ENCODE measurements around the gene TIMELESS. TPM values are rescaled to one million over a fixed set of nuclear protein-coding genes. Genes with fewer than 3 reads are reported as not detected.
"Not testable (repeated sequence)": the region's sequence is repeated elsewhere in the genome, so short reads cannot be mapped to it uniquely, and the experiment has no call there.

Gene TIMELESS
- total RNA-seq, 1 donor from 2014 or later, result 3.4 TPM

DNA sequence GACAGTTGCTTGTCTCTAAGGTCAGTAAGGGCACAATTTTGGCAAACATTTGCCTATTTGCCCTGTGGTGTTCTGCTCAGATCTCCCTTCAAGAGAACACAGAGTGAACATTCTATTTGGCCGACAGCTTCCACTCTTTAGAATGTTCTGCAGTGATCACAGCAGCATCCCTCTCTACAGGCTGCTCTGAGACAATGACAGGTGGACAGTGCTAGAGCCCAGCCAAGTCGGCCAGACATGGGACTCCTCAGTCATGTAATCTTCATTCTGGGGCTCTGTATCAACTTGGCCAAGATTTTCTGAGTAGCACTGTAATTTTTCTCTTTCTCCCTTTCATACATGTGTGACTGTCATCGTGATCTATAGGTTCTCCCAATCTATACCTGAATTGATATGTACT is 34.8 kb downstream of the TIMELESS start:
- TF ChIP-seq, protein P1, sequence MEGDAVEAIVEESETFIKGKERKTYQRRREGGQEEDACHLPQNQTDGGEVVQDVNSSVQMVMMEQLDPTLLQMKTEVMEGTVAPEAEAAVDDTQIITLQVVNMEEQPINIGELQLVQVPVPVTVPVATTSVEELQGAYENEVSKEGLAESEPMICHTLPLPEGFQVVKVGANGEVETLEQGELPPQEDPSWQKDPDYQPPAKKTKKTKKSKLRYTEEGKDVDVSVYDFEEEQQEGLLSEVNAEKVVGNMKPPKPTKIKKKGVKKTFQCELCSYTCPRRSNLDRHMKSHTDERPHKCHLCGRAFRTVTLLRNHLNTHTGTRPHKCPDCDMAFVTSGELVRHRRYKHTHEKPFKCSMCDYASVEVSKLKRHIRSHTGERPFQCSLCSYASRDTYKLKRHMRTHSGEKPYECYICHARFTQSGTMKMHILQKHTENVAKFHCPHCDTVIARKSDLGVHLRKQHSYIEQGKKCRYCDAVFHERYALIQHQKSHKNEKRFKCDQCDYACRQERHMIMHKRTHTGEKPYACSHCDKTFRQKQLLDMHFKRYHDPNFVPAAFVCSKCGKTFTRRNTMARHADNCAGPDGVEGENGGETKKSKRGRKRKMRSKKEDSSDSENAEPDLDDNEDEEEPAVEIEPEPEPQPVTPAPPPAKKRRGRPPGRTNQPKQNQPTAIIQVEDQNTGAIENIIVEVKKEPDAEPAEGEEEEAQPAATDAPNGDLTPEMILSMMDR (IDR thresholded peaks at IDR 0.05; ENCODE audit: insufficient read depth, low read length, severe bottlenecking), result no peak
- DNase-seq (ENCODE audit: low read depth) (no peak), FAIRE-seq (no peak)
- no peaks in the 10 kb centered on the region for H3K36me3 ChIP-seq (ENCODE audit: control insufficient read depth, insufficient read depth, low read length)
- H3K4me3 ChIP-seq (ENCODE audit: low read depth, low read length), result no peak overlapping the region
- no peaks in the 10 kb centered on the region for H3K27me3 ChIP-seq (ENCODE audit: control insufficient read depth, insufficient read depth, low read length)

DNA sequence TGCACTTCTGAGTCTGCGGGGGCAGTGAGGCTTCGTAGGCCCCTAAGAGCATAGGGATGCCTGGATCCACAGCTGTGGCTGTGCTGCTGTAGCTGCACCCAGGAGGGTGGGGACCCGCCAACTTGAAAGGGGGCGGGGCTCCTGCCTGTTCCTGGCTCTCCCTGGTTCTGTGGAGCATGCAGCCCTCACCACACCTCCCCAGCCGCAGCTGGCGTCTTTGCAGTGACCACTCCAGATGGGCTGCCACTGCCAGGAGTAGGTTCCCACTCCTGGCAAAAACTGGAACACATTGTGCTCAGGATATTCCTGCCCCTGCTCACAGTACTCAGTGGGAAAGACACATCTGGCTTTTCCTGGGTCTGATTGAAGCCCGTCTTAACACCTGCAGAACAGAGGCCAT is 35.8 kb downstream of the TIMELESS start:
- no peak for FAIRE-seq
- TF ChIP-seq, protein P1 (IDR thresholded peaks at IDR 0.05; ENCODE audit: insufficient read depth, low read length, severe bottlenecking), result no peak
- Histone ChIP-seq H3K27me3 (ENCODE audit: control insufficient read depth, insufficient read depth, low read length) (no peaks in the 10 kb centered on the region), H3K4me3 (ENCODE audit: low read depth, low read length) (no peak overlapping the region), H3K36me3 (ENCODE audit: control insufficient read depth, insufficient read depth, low read length) (no peaks in the 10 kb centered on the region)
- DNase-seq (ENCODE audit: low read depth), result no peak

DNA sequence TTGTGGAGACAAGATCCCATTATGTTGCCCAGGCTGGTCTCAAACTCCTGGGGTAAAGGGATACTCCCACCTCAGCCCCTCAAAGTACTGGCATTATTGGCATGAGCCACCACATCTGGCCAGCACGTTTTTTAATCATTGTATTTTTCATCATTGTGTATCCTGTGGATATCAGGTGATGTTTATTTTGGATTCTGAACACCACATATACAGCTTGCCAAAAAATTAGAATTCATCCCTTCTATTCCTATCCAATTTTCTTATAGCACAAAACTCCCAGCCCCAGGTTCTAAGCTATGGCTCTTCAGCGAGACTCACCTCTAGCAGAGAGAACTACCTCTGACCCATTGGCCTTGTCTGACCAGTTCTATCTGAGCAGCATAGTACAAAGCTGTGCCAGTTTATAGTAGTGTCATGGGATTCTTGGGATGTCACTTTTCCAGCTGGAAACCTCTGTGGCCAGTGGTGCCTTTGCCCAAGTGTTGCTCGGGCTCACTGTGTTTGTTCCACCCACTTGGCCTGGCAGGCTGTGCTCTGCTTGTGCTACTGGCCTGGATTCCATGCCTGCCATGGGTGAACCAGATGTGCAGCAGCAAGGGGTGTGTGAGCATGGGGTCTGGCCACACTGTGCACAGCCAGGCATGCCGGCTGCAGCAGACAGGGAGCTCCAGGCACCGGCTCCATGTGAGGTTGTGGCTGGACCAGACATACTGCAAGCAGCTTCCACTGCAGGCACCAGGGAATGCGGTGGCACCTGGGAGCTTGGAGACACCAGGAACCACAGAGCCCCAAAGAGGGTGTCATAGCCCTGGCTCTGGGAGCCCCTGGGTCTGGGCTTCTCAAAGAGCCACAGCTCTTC is 37.2 kb downstream of the TIMELESS start:
- TF ChIP-seq, protein P1 (IDR thresholded peaks at IDR 0.05; ENCODE audit: insufficient read depth, low read length, severe bottlenecking), result no peak
- Histone ChIP-seq H3K36me3 (ENCODE audit: control insufficient read depth, insufficient read depth, low read length) (no peaks in the 10 kb centered on the region), H3K27me3 (ENCODE audit: control insufficient read depth, insufficient read depth, low read length) (no peaks in the 10 kb centered on the region), H3K4me3 (ENCODE audit: low read depth, low read length) (no peak overlapping the region)
- FAIRE-seq, result no peak
- no peak for DNase-seq (ENCODE audit: low read depth)

DNA sequence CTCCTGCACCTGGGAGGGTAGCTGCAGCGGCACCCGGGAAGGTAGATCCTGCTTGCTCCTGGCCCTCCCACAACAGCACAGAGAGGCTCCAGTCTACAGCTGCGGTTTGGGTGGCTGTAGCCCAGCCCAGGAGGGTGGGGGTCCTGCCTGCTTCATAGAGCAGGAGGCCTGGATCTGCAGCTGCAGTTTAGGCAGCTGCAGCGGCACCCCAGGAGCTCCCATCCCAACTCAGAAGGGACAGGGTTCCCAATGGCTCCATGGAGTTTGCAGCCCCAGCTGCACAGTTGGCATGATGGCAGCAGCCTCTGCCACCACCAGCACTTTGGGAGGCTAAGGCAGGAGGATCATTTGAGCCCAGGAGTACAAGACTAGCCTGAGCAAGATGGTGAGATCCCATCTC is 38.5 kb downstream of the TIMELESS start:
- no peak for FAIRE-seq
- Histone ChIP-seq H3K27me3 (ENCODE audit: control insufficient read depth, insufficient read depth, low read length) (no peaks in the 10 kb centered on the region), H3K36me3 (ENCODE audit: control insufficient read depth, insufficient read depth, low read length) (no peaks in the 10 kb centered on the region), H3K4me3 (ENCODE audit: low read depth, low read length) (no peak overlapping the region)
- no peak for DNase-seq (ENCODE audit: low read depth)
- TF ChIP-seq, protein P1 (IDR thresholded peaks at IDR 0.05; ENCODE audit: insufficient read depth, low read length, severe bottlenecking), result no peak

DNA sequence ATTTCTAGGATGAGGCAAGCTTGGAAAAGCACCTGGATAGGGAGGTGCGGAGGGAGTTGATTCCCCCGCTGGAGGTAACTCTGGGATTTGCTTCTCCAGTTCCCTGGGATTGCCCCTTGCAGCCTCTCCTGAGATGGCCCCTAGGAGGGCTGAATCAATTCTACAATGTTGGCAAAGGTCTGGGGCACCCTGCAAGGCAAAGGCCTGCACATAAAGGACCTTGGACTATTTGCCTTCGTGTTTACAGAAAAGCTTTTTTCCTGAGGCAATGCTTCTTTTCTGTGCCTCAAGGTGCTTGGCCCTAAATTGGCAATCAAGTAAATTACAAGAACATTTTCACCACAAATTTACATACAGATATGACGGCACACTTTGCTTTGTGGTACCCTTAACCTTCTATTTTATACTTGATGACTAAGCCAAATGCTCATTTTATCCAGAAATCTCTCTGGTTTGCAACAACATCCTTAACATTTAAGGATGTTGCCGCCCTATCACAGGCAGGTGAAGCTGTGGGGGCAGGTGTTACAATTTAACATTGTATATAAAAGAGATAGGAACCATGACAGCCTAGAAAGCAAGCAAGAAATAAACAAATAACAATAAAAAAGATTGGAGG is 40.3 kb downstream of the TIMELESS start:
- FAIRE-seq (no peak), DNase-seq (ENCODE audit: low read depth) (no peak)
- Histone ChIP-seq H3K4me3 (ENCODE audit: low read depth, low read length) (no peak overlapping the region), H3K27me3 (ENCODE audit: control insufficient read depth, insufficient read depth, low read length) (no peaks in the 10 kb centered on the region), H3K36me3 (ENCODE audit: control insufficient read depth, insufficient read depth, low read length) (no peaks in the 10 kb centered on the region)
- TF ChIP-seq, protein P1 (IDR thresholded peaks at IDR 0.05; ENCODE audit: insufficient read depth, low read length, severe bottlenecking), result no peak

DNA sequence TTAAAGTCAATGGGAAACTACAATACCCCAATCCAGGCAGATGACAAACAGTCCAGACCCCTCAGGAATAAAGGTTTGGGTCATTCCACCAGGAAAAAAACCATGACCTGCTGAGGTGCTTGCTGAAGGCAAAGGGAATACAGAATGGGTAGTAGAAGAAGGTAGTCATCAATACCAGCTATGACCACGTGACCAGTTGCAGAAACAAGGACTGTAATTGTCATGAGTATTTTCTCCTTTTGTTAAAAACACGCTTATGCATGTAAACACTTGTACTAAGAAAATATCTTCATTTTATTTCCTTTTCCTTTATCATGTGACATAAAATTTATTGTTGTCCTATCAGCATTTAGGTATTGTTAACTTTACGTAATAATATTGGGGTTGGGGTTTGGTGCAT is 45.0 kb downstream of the TIMELESS start:
- not testable (repeated sequence) for H3K4me3 ChIP-seq (ENCODE audit: low read depth, low read length); DNase-seq (ENCODE audit: low read depth); H3K27me3 ChIP-seq (ENCODE audit: control insufficient read depth, insufficient read depth, low read length); FAIRE-seq; H3K36me3 ChIP-seq (ENCODE audit: control insufficient read depth, insufficient read depth, low read length)

DNA sequence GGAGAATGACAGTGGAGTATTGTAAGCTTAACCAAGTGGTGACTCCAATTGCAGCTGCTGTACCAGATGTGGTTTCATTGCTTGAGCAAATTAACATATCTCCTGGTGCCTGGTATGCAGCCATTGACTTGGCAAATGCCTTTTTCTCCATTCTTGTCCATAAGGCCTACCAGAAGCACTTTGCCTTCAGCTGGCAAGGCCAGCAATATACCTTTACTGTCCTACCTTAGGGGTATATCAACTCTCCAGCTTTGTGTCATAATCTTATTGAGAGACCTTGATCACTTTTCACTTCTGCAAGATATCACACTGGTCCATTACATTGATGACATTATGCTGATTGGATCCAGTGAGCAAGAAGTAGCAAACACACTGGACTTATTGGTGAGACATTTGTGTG is 47.6 kb downstream of the TIMELESS start:
- not testable (repeated sequence) for DNase-seq (ENCODE audit: low read depth); FAIRE-seq; H3K27me3 ChIP-seq (ENCODE audit: control insufficient read depth, insufficient read depth, low read length); H3K36me3 ChIP-seq (ENCODE audit: control insufficient read depth, insufficient read depth, low read length); H3K4me3 ChIP-seq (ENCODE audit: low read depth, low read length)

DNA sequence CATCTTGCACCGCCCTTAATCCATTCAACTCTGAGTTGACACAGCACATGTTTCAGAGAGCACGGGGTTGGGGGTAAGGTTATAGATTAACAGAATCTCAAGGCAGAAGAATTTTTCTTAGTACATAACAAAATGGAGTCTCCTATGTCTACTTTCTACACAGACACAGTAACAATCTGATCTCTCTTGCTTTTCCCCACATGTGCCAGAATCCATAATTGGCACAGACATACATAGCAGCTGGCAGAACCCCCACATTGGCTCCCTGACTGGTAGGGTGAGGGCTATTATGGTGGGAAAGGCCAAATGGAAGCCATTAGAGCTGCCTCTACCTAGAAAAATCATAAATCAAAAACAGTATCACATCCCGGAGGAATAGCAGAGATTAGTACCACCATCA is 48.1 kb downstream of the TIMELESS start:
- DNase-seq (ENCODE audit: low read depth); H3K4me3 ChIP-seq (ENCODE audit: low read depth, low read length); H3K27me3 ChIP-seq (ENCODE audit: control insufficient read depth, insufficient read depth, low read length); FAIRE-seq; H3K36me3 ChIP-seq (ENCODE audit: control insufficient read depth, insufficient read depth, low read length): not testable (repeated sequence)

DNA sequence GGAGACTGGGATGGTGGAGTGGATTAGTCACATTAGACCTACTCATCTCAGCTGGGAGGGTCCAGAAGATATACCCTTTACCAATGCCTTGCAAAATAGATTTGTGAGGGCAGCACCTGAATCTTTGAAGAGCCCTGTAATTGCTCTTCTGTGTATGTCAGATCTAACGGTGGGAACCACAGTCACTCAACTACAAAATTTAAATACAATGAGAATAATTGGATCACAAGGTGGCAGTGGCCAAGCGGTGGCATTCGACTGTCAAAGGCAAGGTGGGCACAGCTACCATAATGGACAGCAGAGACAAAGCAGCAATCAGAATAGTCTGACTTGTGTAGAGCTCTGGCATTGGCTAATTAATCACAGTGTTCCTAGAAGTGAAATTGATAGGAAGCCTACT is 49.8 kb downstream of the TIMELESS start:
- FAIRE-seq; DNase-seq (ENCODE audit: low read depth); H3K4me3 ChIP-seq (ENCODE audit: low read depth, low read length); H3K27me3 ChIP-seq (ENCODE audit: control insufficient read depth, insufficient read depth, low read length); H3K36me3 ChIP-seq (ENCODE audit: control insufficient read depth, insufficient read depth, low read length): not testable (repeated sequence)

All from bronchial epithelial cell (primary cell).